Vagina (tissue), 2 donors: ENCODE measurements around the gene ACOXL. TPM values are rescaled to one million over a fixed set of nuclear protein-coding genes. Genes with fewer than 3 reads are reported as not detected.

Source experiments
- DNase-seq, 2 donors: peaks; one replicate each; pipeline ENCODE4 v3.0.0-alpha.2; 2017; ENCODE audit errors: extremely low spot score in 2 of 2
- H3K27ac ChIP-seq: fragments of 200-600 bp; sonication (generic); one replicate; pipeline ENCODE4 v1.5.1; 2019
- H3K27me3 ChIP-seq: fragments of 200-600 bp; sonication (generic); one replicate; pipeline ENCODE4 v1.5.1; 2019
- H3K36me3 ChIP-seq, 2 donors: fragments of 200-600 bp; sonication (generic); one replicate each; pipeline ENCODE4 v1.5.1; 2017 to 2019
- H3K4me1 ChIP-seq: fragments of 200-600 bp; sonication (generic); one replicate; pipeline ENCODE4 v1.5.1; 2019
- H3K4me3 ChIP-seq, 2 donors: fragments of 200-600 bp; sonication (generic); 1 replicate in 1 of 2; 2 replicates in 1 of 2; pipeline ENCODE4 v1.5.1; 2016 to 2019
- H3K9me3 ChIP-seq: fragments of 200-600 bp; sonication (generic); one replicate; pipeline ENCODE4 v1.5.1; 2019
- CTCF ChIP-seq, 3 experiments: fragments of 450-650 bp in 2 of 3; fragments of 200-600 bp in 1 of 3; sonication (generic) in 1 of 3; IDR thresholded peaks; one replicate each; pipeline ENCODE4 v1.5.1; 2017 to 2019; ENCODE audit warnings: antibody characterized with exemption in 3 of 3, mild to moderate bottlenecking in 2 of 3, moderate library complexity in 2 of 3
- POLR2A ChIP-seq, 2 donors: fragments of 450-650 bp; IDR thresholded peaks; one replicate each; pipeline ENCODE4 v1.6.1; 2017; ENCODE audit warnings: antibody characterized with exemption in 2 of 2, mild to moderate bottlenecking in 2 of 2, moderate library complexity in 2 of 2
- POLR2AphosphoS5 ChIP-seq, 2 donors: sonication (generic); formaldehyde crosslinking; IDR thresholded peaks; one replicate each; pipeline ENCODE4 v1.9.0; 2017; ENCODE audit warnings: antibody characterized with exemption in 2 of 2, mild to moderate bottlenecking in 2 of 2, low read depth in 1 of 2; ENCODE audit not compliant: insufficient read depth in 1 of 2
- intact Hi-C: fragments of 100-400 bp; cut with DNase I; formaldehyde crosslinking; loops from one replicate; pipeline ENCODE4 v1.15.1; 2023
- total RNA-seq: library from RNA; depleted of rRNA; stranded (reverse); fragments of >200 nt; gene quantifications from one replicate; pipeline ENCODE4 v1.2.3, GENCODE V29; 2016

Gene ACOXL
- total RNA-seq, 1 donor from 2014 or later, result not detected

GRCh38 chr2:110869472-110870446, 137.4 kb downstream of the ACOXL start:
- DNase-seq, result no peak
- Histone ChIP-seq H3K36me3 (no peaks in the 10 kb centered on the region), H3K4me1 (no peaks in the 10 kb centered on the region), H3K4me3 (no peak overlapping the region), H3K27ac (no peak overlapping the region), H3K9me3 (no peaks in the 10 kb centered on the region), H3K27me3 (no peaks in the 10 kb centered on the region)
- TF ChIP-seq CTCF (IDR thresholded peaks at IDR 0.05) (no peak), POLR2A (IDR thresholded peaks at IDR 0.05) (no peak), POLR2AphosphoS5 (IDR thresholded peaks at IDR 0.05; ENCODE audit: insufficient read depth in 1 of 2, low read depth in 1 of 2) (no peak)
- intact Hi-C loops, result no loop called here

- H3K4me1 ChIP-seq, result no peaks in the 10 kb centered on the region
- no peak for TF ChIP-seq POLR2A (IDR thresholded peaks at IDR 0.05)
- TF ChIP-seq CTCF (IDR thresholded peaks at IDR 0.05), result no peak
- no peak for TF ChIP-seq POLR2AphosphoS5 (IDR thresholded peaks at IDR 0.05; ENCODE audit: insufficient read depth in 1 of 2, low read depth in 1 of 2)
- DNase-seq, result no peak
- intact Hi-C loops, result no loop called here
- H3K4me3 ChIP-seq, result no peak overlapping the region
- no peaks in the 10 kb centered on the region for H3K9me3 ChIP-seq
- no peak overlapping the region for H3K27ac ChIP-seq
- H3K27me3 ChIP-seq, result no peaks in the 10 kb centered on the region
- H3K36me3 ChIP-seq, result no peaks in the 10 kb centered on the region
Observed at GRCh38 chr2:110870545-110870944, 138.2 kb downstream of the ACOXL start.

- no peak for DNase-seq
- TF ChIP-seq CTCF (IDR thresholded peaks at IDR 0.05) (no peak), POLR2A (IDR thresholded peaks at IDR 0.05) (no peak), POLR2AphosphoS5 (IDR thresholded peaks at IDR 0.05; ENCODE audit: insufficient read depth in 1 of 2, low read depth in 1 of 2) (no peak)
- Histone ChIP-seq H3K4me1 (no peaks in the 10 kb centered on the region), H3K36me3 (no peaks in the 10 kb centered on the region), H3K4me3 (no peak overlapping the region), H3K9me3 (no peaks in the 10 kb centered on the region), H3K27ac (no peak overlapping the region), H3K27me3 (no peaks in the 10 kb centered on the region)
- intact Hi-C loops, result no loop called here
Observed at GRCh38 chr2:110871637-110872036, 139.3 kb downstream of the ACOXL start.

- Histone ChIP-seq H3K4me3 (no peak overlapping the region), H3K27me3 (no peaks in the 10 kb centered on the region), H3K4me1 (no peaks in the 10 kb centered on the region), H3K9me3 (no peaks in the 10 kb centered on the region), H3K27ac (no peak overlapping the region), H3K36me3 (no peaks in the 10 kb centered on the region)
- no peak for DNase-seq
- no peak for TF ChIP-seq CTCF (IDR thresholded peaks at IDR 0.05)
- TF ChIP-seq POLR2AphosphoS5 (IDR thresholded peaks at IDR 0.05; ENCODE audit: insufficient read depth in 1 of 2, low read depth in 1 of 2), result no peak
- TF ChIP-seq POLR2A (IDR thresholded peaks at IDR 0.05), result no peak
- intact Hi-C loops, result no loop called here
Observed at GRCh38 chr2:110872521-110872920, 140.1 kb downstream of the ACOXL start.

GRCh38 chr2:110873056-110873502, 140.7 kb downstream of the ACOXL start:
- Histone ChIP-seq H3K4me1 (no peaks in the 10 kb centered on the region), H3K27me3 (no peaks in the 10 kb centered on the region), H3K4me3 (no peak overlapping the region), H3K9me3 (no peaks in the 10 kb centered on the region), H3K36me3 (no peaks in the 10 kb centered on the region), H3K27ac (no peak overlapping the region)
- no peak for DNase-seq
- TF ChIP-seq POLR2AphosphoS5 (IDR thresholded peaks at IDR 0.05; ENCODE audit: insufficient read depth in 1 of 2, low read depth in 1 of 2), result no peak
- no peak for TF ChIP-seq CTCF (IDR thresholded peaks at IDR 0.05)
- no peak for TF ChIP-seq POLR2A (IDR thresholded peaks at IDR 0.05)
- intact Hi-C loops, result no loop called here
